ENCODE measurements around the gene SIGLEC5.

SIGLEC5 gene

DNA sequence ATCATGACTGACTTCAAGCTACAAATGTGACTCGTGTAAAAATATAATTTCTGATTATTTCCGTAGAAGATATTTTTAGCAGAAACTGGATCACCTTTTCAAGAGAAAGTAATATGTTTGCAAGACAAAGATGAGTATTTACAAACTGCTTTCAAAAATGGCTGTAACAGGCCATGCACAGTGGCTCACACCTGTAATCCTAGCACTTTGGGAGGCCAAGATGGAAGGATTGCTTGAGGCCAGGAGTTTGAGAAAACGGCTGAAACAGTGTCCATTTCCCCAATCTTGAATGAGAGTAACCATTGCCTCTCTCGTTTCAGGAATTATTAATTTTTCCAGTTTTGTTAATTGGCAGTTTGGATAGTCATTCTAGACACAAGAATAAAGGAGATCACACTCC, 62.6 kb downstream of the SIGLEC5 start:
- H3K36me3 ChIP-seq (ENCODE audit: control insufficient read depth, insufficient read depth, low read length): peaks cover under 1% of the 10 kb centered on the region
- peaks cover 14% of the 10 kb centered on the region for H3K4me1 ChIP-seq (ENCODE audit: control insufficient read depth, insufficient read depth, low read length, poor library complexity, severe bottlenecking)
- H3K27ac ChIP-seq (ENCODE audit: low read depth, low read length, severe bottlenecking): no peak overlapping the region
- 71% methylated on average over 3 of the region's 4 CpGs; no CpG with 5 or more reads in 1 of the 2 experiments for WGBS, 2 experiments (ENCODE audit: insufficient coverage in 2 of 2)
- H3K9me3 ChIP-seq (ENCODE audit: control insufficient read depth, low read length): no peaks in the 10 kb centered on the region
- H3K4me3 ChIP-seq (ENCODE audit: extremely low read depth, insufficient read depth, low read length, poor library complexity, severe bottlenecking): no peak overlapping the region

DNA sequence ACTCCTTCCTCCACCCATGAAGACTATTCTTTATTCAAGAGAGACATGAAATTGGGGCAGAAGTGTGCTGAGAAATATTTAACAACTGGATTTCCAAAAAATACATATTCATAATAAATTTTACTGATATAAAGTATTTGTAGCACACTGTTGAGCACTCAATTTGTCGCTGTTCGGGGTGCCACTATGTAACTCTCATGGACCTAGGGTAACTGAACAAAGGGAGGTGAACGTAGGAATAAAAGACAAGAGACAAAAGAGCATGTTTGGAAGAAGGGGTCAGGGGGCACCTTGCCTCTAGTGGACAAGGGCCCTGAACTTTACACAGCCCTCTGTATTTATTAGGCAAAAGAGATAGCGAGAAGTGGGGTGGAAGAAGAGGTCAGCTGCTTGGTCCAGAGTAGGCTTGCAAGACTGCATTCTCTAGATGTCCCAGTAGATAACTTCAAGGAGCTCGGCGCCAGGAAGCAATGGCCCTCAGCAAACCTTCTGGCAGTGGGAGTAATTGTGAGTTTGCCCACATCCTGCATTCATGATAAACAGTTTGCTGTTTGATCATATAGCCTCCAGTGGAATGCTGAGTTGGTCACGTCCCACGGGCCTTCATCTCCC, 63.6 kb downstream of the SIGLEC5 start:
- Histone ChIP-seq H3K36me3 (ENCODE audit: control insufficient read depth, insufficient read depth, low read length) (no peaks in the 10 kb centered on the region), H3K4me3 (ENCODE audit: extremely low read depth, insufficient read depth, low read length, poor library complexity, severe bottlenecking) (no peak overlapping the region), H3K9me3 (ENCODE audit: control insufficient read depth, low read length) (no peaks in the 10 kb centered on the region), H3K4me1 (ENCODE audit: control insufficient read depth, insufficient read depth, low read length, poor library complexity, severe bottlenecking) (peaks cover 10% of the 10 kb centered on the region), H3K27ac (ENCODE audit: low read depth, low read length, severe bottlenecking) (no peak overlapping the region)
- WGBS, 2 experiments (ENCODE audit: insufficient coverage in 2 of 2): 69 to 85% methylated on average over 5 to 6 of the region's 8 CpGs

DNA sequence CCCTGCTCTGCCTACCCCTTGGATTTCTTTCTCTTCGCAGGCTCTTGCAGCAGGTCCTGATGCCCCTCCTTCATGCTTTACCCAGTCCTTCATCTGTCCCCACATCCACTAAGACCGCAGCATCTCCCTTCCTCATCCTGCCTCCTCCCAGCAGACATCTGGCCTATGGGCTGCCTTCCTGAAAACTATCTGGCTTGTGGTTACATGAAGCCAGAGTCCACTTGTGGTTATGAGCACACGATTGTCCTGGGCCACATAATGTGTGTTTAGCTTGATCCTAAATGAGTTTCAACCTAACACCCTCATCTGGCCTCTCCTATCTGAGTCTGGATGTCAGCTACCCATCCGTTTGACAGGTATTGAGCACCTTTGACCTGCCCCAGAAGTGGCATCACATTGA, 64.6 kb downstream of the SIGLEC5 start:
- Histone ChIP-seq H3K4me3 (ENCODE audit: extremely low read depth, insufficient read depth, low read length, poor library complexity, severe bottlenecking) (no peak overlapping the region), H3K9me3 (ENCODE audit: control insufficient read depth, low read length) (no peaks in the 10 kb centered on the region), H3K27ac (ENCODE audit: low read depth, low read length, severe bottlenecking) (no peak overlapping the region), H3K4me1 (ENCODE audit: control insufficient read depth, insufficient read depth, low read length, poor library complexity, severe bottlenecking) (peaks cover 10% of the 10 kb centered on the region), H3K36me3 (ENCODE audit: control insufficient read depth, insufficient read depth, low read length) (no peaks in the 10 kb centered on the region)
- 64 to 79% methylated on average over 4 of the region's 4 CpGs for WGBS, 2 experiments (ENCODE audit: insufficient coverage in 2 of 2)

DNA sequence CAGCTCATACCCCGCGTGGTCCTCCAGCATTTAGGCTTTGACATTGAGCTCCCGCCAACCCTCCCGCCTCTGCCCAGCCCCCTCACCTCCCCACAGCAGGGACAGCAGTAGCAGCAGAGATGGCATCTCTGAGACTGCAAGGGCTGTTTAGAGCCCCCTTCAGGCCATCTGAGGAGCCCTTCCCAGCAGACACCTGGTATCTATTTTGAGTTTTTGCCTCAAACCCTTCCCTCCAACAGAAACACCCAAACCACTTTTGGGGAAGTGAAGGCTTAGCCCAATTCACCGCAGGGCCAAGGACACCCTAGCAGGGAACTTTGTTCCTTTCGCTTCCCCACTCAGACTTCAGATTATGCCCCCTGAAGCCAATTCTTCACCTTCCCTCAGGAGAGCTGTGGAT, 65.4 kb downstream of the SIGLEC5 start:
- H3K27ac ChIP-seq (ENCODE audit: low read depth, low read length, severe bottlenecking): no peak overlapping the region
- WGBS, 2 experiments (ENCODE audit: insufficient coverage in 2 of 2): 23 to 55% methylated on average over 3 to 6 of the region's 6 CpGs

More for the DNA sequence above, 65.4 kb downstream of the SIGLEC5 start:
- Histone ChIP-seq H3K9me3 (ENCODE audit: control insufficient read depth, low read length) (no peaks in the 10 kb centered on the region), H3K4me3 (ENCODE audit: extremely low read depth, insufficient read depth, low read length, poor library complexity, severe bottlenecking) (no peak overlapping the region), H3K4me1 (ENCODE audit: control insufficient read depth, insufficient read depth, low read length, poor library complexity, severe bottlenecking) (peaks cover 10% of the 10 kb centered on the region), H3K36me3 (ENCODE audit: control insufficient read depth, insufficient read depth, low read length) (no peaks in the 10 kb centered on the region)

All from mesodermal cell (in vitro differentiated cells).